ENCODE data around the gene SLC35E1. TPM values are rescaled to one million over a fixed set of nuclear protein-coding genes. Genes with fewer than 3 reads are reported as not detected.

The SLC35E1 gene
- polyA plus RNA-seq, 1 of the 3 experiments (the other 2 are of a cell fraction): 23.5 TPM

DNA sequence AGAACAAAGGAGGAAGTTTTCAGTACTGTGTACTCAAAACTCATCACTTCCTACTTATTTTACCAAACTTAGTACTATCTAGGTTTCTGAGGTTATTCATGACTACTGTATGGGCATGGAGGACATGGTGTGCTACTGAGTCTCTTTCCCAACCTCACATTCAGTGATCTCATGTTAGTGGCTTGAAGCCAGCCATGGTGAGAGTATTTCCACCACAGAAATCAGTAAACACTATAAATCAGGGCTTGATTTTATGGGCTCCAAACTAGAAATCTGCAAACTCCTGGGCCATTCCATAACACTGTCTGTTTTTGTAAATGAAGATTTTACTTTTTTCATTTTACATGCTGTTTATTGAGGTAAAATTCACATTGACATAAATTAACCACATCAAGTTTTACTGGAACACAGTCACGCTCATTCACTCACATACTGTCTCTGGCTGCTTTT, 36.1 kb upstream of the SLC35E1 start:
- WGBS (ENCODE audit: low lambda C conversion rate): 97% methylated on average over 1 of the region's 1 CpG
- no peaks in the 10 kb centered on the region for H3K36me3 ChIP-seq (replicated peaks in 1 of 2; ENCODE audit: control insufficient read depth in 1 of 2, insufficient read depth in 2 of 2, low read length in 1 of 2)
- H3K79me2 ChIP-seq (ENCODE audit: insufficient read depth): peaks cover 100% of the 10 kb centered on the region
- H4K20me1 ChIP-seq (ENCODE audit: insufficient read depth): peaks cover 93% of the 10 kb centered on the region
- no peak overlapping the region for H3K9ac ChIP-seq
- no peaks in the 10 kb centered on the region for H3F3A ChIP-seq (replicated peaks; ENCODE audit: insufficient read depth)
- H2AFZ ChIP-seq (ENCODE audit: low read depth): no peak overlapping the region
- H3K4me3 ChIP-seq (ENCODE audit: low read depth in 2 of 2, low read length in 1 of 2): no peak overlapping the region
- H3K9me3 ChIP-seq: no peaks in the 10 kb centered on the region
- H3K4me1 ChIP-seq (ENCODE audit: control insufficient read depth in 1 of 2, insufficient read depth in 2 of 2, low read depth in 1 of 2, low read length in 1 of 2): peaks cover 4 to 27% of the 10 kb centered on the region in 2 experiments; a peak in 2 of 4 replicates
- TF ChIP-seq, protein P1, sequence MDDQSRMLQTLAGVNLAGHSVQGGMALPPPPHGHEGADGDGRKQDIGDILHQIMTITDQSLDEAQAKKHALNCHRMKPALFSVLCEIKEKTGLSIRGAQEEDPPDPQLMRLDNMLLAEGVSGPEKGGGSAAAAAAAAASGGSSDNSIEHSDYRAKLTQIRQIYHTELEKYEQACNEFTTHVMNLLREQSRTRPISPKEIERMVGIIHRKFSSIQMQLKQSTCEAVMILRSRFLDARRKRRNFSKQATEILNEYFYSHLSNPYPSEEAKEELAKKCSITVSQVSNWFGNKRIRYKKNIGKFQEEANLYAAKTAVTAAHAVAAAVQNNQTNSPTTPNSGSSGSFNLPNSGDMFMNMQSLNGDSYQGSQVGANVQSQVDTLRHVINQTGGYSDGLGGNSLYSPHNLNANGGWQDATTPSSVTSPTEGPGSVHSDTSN (IDR thresholded peaks at IDR 0.05): no peak
- no peak for TF ChIP-seq GATA2 (CRISPR knock-in tag; IDR thresholded peaks at IDR 0.05)
- TF ChIP-seq, protein P2, sequence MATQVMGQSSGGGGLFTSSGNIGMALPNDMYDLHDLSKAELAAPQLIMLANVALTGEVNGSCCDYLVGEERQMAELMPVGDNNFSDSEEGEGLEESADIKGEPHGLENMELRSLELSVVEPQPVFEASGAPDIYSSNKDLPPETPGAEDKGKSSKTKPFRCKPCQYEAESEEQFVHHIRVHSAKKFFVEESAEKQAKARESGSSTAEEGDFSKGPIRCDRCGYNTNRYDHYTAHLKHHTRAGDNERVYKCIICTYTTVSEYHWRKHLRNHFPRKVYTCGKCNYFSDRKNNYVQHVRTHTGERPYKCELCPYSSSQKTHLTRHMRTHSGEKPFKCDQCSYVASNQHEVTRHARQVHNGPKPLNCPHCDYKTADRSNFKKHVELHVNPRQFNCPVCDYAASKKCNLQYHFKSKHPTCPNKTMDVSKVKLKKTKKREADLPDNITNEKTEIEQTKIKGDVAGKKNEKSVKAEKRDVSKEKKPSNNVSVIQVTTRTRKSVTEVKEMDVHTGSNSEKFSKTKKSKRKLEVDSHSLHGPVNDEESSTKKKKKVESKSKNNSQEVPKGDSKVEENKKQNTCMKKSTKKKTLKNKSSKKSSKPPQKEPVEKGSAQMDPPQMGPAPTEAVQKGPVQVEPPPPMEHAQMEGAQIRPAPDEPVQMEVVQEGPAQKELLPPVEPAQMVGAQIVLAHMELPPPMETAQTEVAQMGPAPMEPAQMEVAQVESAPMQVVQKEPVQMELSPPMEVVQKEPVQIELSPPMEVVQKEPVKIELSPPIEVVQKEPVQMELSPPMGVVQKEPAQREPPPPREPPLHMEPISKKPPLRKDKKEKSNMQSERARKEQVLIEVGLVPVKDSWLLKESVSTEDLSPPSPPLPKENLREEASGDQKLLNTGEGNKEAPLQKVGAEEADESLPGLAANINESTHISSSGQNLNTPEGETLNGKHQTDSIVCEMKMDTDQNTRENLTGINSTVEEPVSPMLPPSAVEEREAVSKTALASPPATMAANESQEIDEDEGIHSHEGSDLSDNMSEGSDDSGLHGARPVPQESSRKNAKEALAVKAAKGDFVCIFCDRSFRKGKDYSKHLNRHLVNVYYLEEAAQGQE (IDR thresholded peaks at IDR 0.05; ENCODE audit: low read depth, low read length): no peak
- TF ChIP-seq, protein P3, sequence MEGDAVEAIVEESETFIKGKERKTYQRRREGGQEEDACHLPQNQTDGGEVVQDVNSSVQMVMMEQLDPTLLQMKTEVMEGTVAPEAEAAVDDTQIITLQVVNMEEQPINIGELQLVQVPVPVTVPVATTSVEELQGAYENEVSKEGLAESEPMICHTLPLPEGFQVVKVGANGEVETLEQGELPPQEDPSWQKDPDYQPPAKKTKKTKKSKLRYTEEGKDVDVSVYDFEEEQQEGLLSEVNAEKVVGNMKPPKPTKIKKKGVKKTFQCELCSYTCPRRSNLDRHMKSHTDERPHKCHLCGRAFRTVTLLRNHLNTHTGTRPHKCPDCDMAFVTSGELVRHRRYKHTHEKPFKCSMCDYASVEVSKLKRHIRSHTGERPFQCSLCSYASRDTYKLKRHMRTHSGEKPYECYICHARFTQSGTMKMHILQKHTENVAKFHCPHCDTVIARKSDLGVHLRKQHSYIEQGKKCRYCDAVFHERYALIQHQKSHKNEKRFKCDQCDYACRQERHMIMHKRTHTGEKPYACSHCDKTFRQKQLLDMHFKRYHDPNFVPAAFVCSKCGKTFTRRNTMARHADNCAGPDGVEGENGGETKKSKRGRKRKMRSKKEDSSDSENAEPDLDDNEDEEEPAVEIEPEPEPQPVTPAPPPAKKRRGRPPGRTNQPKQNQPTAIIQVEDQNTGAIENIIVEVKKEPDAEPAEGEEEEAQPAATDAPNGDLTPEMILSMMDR (IDR thresholded peaks at IDR 0.05): no peak
- no peak for TF ChIP-seq NFIC (IDR thresholded peaks at IDR 0.05; ENCODE audit: borderline replicate concordance)
- ChIA-PET CTCF (interaction anchor here (1.0 to 1.7 kb wide), 2 partner anchors 8 to 10 kb away, joined by 3 to 4 read pairs; no protein-coding TSS in a partner anchor), POLR2A (no interaction called here)
- no peaks in the 10 kb centered on the region for H3K27me3 ChIP-seq (ENCODE audit: insufficient read depth)
- peak overlapping the region in 1 of 2 experiments; percentile 12; a peak in 1 of 4 replicates for H3K27ac ChIP-seq (ENCODE audit: low read depth in 2 of 2, low read length in 1 of 2)
- DNase-seq: no peak
- H3K9me2 ChIP-seq: no peaks in the 10 kb centered on the region
- no peak overlapping the region for H3K4me2 ChIP-seq

DNA sequence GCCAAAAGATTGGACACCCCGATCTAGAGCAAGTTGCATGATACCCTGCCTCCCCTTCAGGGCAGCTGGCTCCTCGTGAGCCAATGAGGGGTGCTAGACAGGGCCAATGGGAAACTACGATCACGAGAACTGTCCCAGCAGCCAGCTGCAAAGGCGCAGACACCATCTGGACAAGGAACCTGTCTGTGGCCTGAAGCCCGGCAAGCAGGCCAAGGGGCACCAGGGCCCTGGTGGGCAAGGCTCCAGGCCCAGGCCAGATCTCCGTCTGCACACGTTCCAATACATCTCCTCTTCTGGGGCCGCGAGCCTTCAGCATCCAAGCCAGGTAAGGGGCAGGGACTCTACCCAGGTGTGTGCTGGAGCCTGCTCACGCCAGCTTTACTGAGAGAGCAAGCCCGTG, 35.6 kb upstream of the SLC35E1 start:
- CTCF ChIA-PET: interaction anchor here (1.0 kb wide), 1 partner anchor 11 kb away, joined by 3 read pairs; no protein-coding TSS in a partner anchor
- peak; percentile 12 for DNase-seq
- Histone ChIP-seq H3K4me2 (no peak overlapping the region), H3K4me1 (ENCODE audit: control insufficient read depth in 1 of 2, insufficient read depth in 2 of 2, low read depth in 1 of 2, low read length in 1 of 2) (peaks cover 4 to 31% of the 10 kb centered on the region in 2 experiments; a peak in 2 of 4 replicates), H3K36me3 (replicated peaks in 1 of 2; ENCODE audit: control insufficient read depth in 1 of 2, insufficient read depth in 2 of 2, low read length in 1 of 2) (no peaks in the 10 kb centered on the region), H3K79me2 (ENCODE audit: insufficient read depth) (peaks cover 100% of the 10 kb centered on the region), H3K27ac (ENCODE audit: low read depth in 2 of 2, low read length in 1 of 2) (peak overlapping the region in 1 of 2 experiments; percentile 12; a peak in 1 of 4 replicates), H2AFZ (ENCODE audit: low read depth) (no peak overlapping the region), H3K9ac (no peak overlapping the region), H3K4me3 (ENCODE audit: low read depth in 2 of 2, low read length in 1 of 2) (no peak overlapping the region), H3K27me3 (ENCODE audit: insufficient read depth) (no peaks in the 10 kb centered on the region), H3F3A (replicated peaks; ENCODE audit: insufficient read depth) (no peaks in the 10 kb centered on the region), H3K9me2 (no peaks in the 10 kb centered on the region), H4K20me1 (ENCODE audit: insufficient read depth) (peaks cover 93% of the 10 kb centered on the region), H3K9me3 (no peaks in the 10 kb centered on the region)
- no peak for TF ChIP-seq RAD21 (IDR thresholded peaks at IDR 0.05; ENCODE audit: low read length)
- TF ChIP-seq, protein P3 (IDR thresholded peaks at IDR 0.05): no peak
- TF ChIP-seq TCF12 (IDR thresholded peaks at IDR 0.05): no peak
- TF ChIP-seq EP300 (IDR thresholded peaks at IDR 0.05; ENCODE audit: borderline replicate concordance in 1 of 2, low read depth in 1 of 2, low read length in 1 of 2): no peak
- no peak for TF ChIP-seq SMC3 (IDR thresholded peaks at IDR 0.05; ENCODE audit: low read depth, low read length)
- no peak for TF ChIP-seq RFX5 (IDR thresholded peaks at IDR 0.05; ENCODE audit: low read length)
- no peak for TF ChIP-seq NFIC (IDR thresholded peaks at IDR 0.05; ENCODE audit: borderline replicate concordance)
- no peak for TF ChIP-seq EZH2phosphoT487 (IDR thresholded peaks at IDR 0.05; ENCODE audit: borderline replicate concordance, low read depth)
- TF ChIP-seq, protein P4, sequence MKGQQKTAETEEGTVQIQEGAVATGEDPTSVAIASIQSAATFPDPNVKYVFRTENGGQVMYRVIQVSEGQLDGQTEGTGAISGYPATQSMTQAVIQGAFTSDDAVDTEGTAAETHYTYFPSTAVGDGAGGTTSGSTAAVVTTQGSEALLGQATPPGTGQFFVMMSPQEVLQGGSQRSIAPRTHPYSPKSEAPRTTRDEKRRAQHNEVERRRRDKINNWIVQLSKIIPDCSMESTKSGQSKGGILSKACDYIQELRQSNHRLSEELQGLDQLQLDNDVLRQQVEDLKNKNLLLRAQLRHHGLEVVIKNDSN (IDR thresholded peaks at IDR 0.05; ENCODE audit: borderline replicate concordance, low read depth): no peak
- no peak for TF ChIP-seq TEAD4 (IDR thresholded peaks at IDR 0.05; ENCODE audit: borderline replicate concordance, insufficient read depth)
- no peak for TF ChIP-seq JUND (IDR thresholded peaks at IDR 0.05)
- TF ChIP-seq POLR2AphosphoS5 (IDR thresholded peaks at IDR 0.05; ENCODE audit: low read depth, low read length): no peak
- POLR2A ChIA-PET: no interaction called here
- WGBS (ENCODE audit: low lambda C conversion rate): 96% methylated on average over 9 of the region's 12 CpGs
